Measurements from ENCODE around the gene ADAMTS6.
A peak's percentile ranks its signal among the peaks of the same experiment; 100 is the strongest.

Gene ADAMTS6

GRCh38 chr5:65102371-65102975, 379.2 kb downstream of the ADAMTS6 start:
- TF ChIP-seq, protein P1, sequence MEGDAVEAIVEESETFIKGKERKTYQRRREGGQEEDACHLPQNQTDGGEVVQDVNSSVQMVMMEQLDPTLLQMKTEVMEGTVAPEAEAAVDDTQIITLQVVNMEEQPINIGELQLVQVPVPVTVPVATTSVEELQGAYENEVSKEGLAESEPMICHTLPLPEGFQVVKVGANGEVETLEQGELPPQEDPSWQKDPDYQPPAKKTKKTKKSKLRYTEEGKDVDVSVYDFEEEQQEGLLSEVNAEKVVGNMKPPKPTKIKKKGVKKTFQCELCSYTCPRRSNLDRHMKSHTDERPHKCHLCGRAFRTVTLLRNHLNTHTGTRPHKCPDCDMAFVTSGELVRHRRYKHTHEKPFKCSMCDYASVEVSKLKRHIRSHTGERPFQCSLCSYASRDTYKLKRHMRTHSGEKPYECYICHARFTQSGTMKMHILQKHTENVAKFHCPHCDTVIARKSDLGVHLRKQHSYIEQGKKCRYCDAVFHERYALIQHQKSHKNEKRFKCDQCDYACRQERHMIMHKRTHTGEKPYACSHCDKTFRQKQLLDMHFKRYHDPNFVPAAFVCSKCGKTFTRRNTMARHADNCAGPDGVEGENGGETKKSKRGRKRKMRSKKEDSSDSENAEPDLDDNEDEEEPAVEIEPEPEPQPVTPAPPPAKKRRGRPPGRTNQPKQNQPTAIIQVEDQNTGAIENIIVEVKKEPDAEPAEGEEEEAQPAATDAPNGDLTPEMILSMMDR (IDR thresholded peaks at IDR 0.05; ENCODE audit: low read depth, low read length, poor library complexity, severe bottlenecking) = no peak
- no peak for TF ChIP-seq EZH2phosphoT487 (IDR thresholded peaks at IDR 0.05; ENCODE audit: borderline replicate concordance, low read length)
- Histone ChIP-seq H3F3A (ENCODE audit: control insufficient read depth, insufficient read depth) (no peaks in the 10 kb centered on the region), H3K4me3 (ENCODE audit: low read length) (peak overlapping the region; percentile 72), H3K79me2 (ENCODE audit: control insufficient read depth, low read length) (no peaks in the 10 kb centered on the region), H4K20me1 (ENCODE audit: control insufficient read depth, insufficient read depth, low read depth, low read length) (no peaks in the 10 kb centered on the region), H3K27me3 (ENCODE audit: control insufficient read depth, low read length) (peaks cover 31% of the 10 kb centered on the region), H3K4me1 (ENCODE audit: control insufficient read depth, low read length) (peaks cover 7% of the 10 kb centered on the region), H3K9me2 (replicated peaks; ENCODE audit: control insufficient read depth, low read length) (no peaks in the 10 kb centered on the region), H3K9me3 (ENCODE audit: control insufficient read depth, insufficient read depth, low read length) (no peaks in the 10 kb centered on the region), H3K4me2 (ENCODE audit: low read length) (peak overlapping the region; percentile 74), H3K36me3 (ENCODE audit: control insufficient read depth, low read length) (no peaks in the 10 kb centered on the region), H3K27ac (ENCODE audit: low read depth, low read length) (no peak overlapping the region)

DNA sequence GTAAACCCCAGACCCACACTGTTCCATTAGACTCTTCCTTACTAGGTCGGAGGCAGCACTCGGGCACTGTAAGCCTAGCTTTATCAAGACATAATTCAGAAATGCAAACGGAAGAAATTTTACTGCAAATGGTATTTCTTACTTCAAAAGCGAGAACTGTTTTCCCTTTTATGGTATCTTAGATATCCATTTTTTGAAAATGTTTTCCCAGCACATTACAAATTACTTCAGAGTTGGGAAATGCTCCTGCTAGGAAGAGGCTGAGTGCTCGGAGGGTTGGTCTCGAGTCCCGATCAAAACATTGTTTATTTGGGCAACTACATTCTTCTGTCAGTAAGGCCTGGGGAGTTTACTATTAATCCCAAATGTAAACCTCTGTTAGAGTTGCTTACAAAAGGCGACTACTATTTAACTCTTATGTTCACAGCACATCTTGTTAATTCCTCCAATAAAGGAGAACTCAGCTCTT, 380.1 kb downstream of the ADAMTS6 start:
- no peaks in the 10 kb centered on the region for H3K79me2 ChIP-seq (ENCODE audit: control insufficient read depth, low read length)
- no peaks in the 10 kb centered on the region for H4K20me1 ChIP-seq (ENCODE audit: control insufficient read depth, insufficient read depth, low read depth, low read length)
- H3K9me3 ChIP-seq (ENCODE audit: control insufficient read depth, insufficient read depth, low read length) = no peaks in the 10 kb centered on the region
- no peak overlapping the region for H3K4me3 ChIP-seq (ENCODE audit: low read length)
- no peaks in the 10 kb centered on the region for H3K9me2 ChIP-seq (replicated peaks; ENCODE audit: control insufficient read depth, low read length)
- no peaks in the 10 kb centered on the region for H3F3A ChIP-seq (ENCODE audit: control insufficient read depth, insufficient read depth)
- TF ChIP-seq EZH2phosphoT487 (IDR thresholded peaks at IDR 0.05; ENCODE audit: borderline replicate concordance, low read length) = no peak
- TF ChIP-seq, protein P1 (IDR thresholded peaks at IDR 0.05; ENCODE audit: low read depth, low read length, poor library complexity, severe bottlenecking) = no peak
- no peaks in the 10 kb centered on the region for H3K36me3 ChIP-seq (ENCODE audit: control insufficient read depth, low read length)
- H3K4me2 ChIP-seq (ENCODE audit: low read length) = no peak overlapping the region
- H3K27me3 ChIP-seq (ENCODE audit: control insufficient read depth, low read length) = peaks cover 31% of the 10 kb centered on the region
- no peak overlapping the region for H3K27ac ChIP-seq (ENCODE audit: low read depth, low read length)
- H3K4me1 ChIP-seq (ENCODE audit: control insufficient read depth, low read length) = peaks cover 7% of the 10 kb centered on the region

DNA sequence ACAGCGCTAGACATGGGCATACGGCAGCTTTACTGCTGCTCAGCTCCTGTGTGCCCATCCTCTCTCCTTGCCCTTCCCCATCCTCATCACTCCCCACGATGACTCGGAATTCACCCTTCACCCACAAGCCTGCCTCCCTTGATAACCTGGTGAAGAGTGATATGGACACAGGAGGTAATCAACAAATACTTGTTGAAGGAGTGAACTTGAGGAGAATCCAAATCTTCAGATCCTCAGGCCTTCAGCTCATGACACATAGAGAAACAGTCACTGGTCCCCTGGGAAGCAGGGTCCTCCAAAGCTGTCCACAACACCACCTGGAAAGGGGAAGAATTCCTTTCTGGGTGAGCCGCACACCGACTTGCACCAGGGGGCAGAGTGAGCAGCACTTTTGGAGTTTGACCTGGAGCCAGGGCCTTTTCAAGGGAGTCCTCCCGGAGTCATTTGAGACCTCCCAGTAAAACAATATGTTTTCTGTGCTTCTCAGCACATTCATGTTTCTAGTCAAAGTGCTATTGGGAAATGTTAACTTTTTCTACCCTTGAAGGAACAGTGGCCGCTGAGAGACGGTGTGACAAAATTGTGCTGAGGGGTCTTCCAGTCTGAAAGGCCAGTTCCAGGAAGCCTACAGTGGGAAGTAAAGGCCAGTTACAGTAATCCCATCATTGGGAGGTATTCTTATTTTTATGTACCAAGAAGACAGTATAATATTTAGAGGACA, 380.6 kb downstream of the ADAMTS6 start:
- Histone ChIP-seq H3K79me2 (ENCODE audit: control insufficient read depth, low read length) (no peaks in the 10 kb centered on the region), H4K20me1 (ENCODE audit: control insufficient read depth, insufficient read depth, low read depth, low read length) (no peaks in the 10 kb centered on the region), H3F3A (ENCODE audit: control insufficient read depth, insufficient read depth) (no peaks in the 10 kb centered on the region), H3K9me2 (replicated peaks; ENCODE audit: control insufficient read depth, low read length) (no peaks in the 10 kb centered on the region), H3K36me3 (ENCODE audit: control insufficient read depth, low read length) (no peaks in the 10 kb centered on the region), H3K27me3 (ENCODE audit: control insufficient read depth, low read length) (peaks cover 31% of the 10 kb centered on the region), H3K27ac (ENCODE audit: low read depth, low read length) (no peak overlapping the region), H3K4me1 (ENCODE audit: control insufficient read depth, low read length) (peaks cover 7% of the 10 kb centered on the region), H3K4me2 (ENCODE audit: low read length) (no peak overlapping the region), H3K4me3 (ENCODE audit: low read length) (no peak overlapping the region), H3K9me3 (ENCODE audit: control insufficient read depth, insufficient read depth, low read length) (no peaks in the 10 kb centered on the region)
- TF ChIP-seq EZH2phosphoT487 (IDR thresholded peaks at IDR 0.05; ENCODE audit: borderline replicate concordance, low read length) = no peak
- TF ChIP-seq, protein P1 (IDR thresholded peaks at IDR 0.05; ENCODE audit: low read depth, low read length, poor library complexity, severe bottlenecking) = peak; percentile 43
